GM04503 (cell line): ENCODE results near the gene DSCAM.
"Not testable (repeated sequence)": the region's sequence is repeated elsewhere in the genome, so short reads cannot be mapped to it uniquely, and the experiment has no call there.

ENCODE experiments used
- DNase-seq: peaks from one replicate; pipeline ENCODE4 v3.0.0-alpha.2; 2012; ENCODE audit warnings: low read depth

DSCAM gene

GRCh38 chr21:40244981-40245380 is 602.0 kb downstream of the DSCAM start:
- no peak for DNase-seq

GRCh38 chr21:40243685-40244084 is 603.3 kb downstream of the DSCAM start:
- no peak for DNase-seq

- DNase-seq, result no peak
These were observed 604.2 kb downstream of the DSCAM start for GRCh38 chr21:40242586-40243265.

GRCh38 chr21:40235528-40235927 is 611.4 kb downstream of the DSCAM start:
- no peak for DNase-seq

- DNase-seq, result no peak
These were observed 615.0 kb downstream of the DSCAM start for GRCh38 chr21:40231979-40232378.

- DNase-seq, result no peak
These were observed 619.9 kb downstream of the DSCAM start for GRCh38 chr21:40227096-40227495.

GRCh38 chr21:40215941-40216340 is 631.0 kb downstream of the DSCAM start:
- no peak for DNase-seq

GRCh38 chr21:40210251-40210650 is 636.7 kb downstream of the DSCAM start:
- DNase-seq, result no peak

GRCh38 chr21:40208948-40209345 is 638.0 kb downstream of the DSCAM start:
- DNase-seq, result no peak

- no peak for DNase-seq
These were observed 638.6 kb downstream of the DSCAM start for GRCh38 chr21:40208206-40208947.

- DNase-seq, result no peak
These were observed 646.0 kb downstream of the DSCAM start for GRCh38 chr21:40200946-40201345.

- no peak for DNase-seq
These were observed 646.8 kb downstream of the DSCAM start for GRCh38 chr21:40200126-40200525.

- DNase-seq, result no peak
These were observed 652.6 kb downstream of the DSCAM start for GRCh38 chr21:40194185-40194980.

- DNase-seq, result no peak
These were observed 655.3 kb downstream of the DSCAM start for GRCh38 chr21:40191616-40192015.

- DNase-seq, result no peak
These were observed 655.8 kb downstream of the DSCAM start for GRCh38 chr21:40191196-40191595.

GRCh38 chr21:40187946-40188654 is 658.9 kb downstream of the DSCAM start:
- DNase-seq, result no peak

- no peak for DNase-seq
These were observed 659.7 kb downstream of the DSCAM start for GRCh38 chr21:40187244-40187643.

- no peak for DNase-seq
These were observed 660.9 kb downstream of the DSCAM start for GRCh38 chr21:40186045-40186444.

GRCh38 chr21:40185208-40185607 is 661.8 kb downstream of the DSCAM start:
- DNase-seq, result no peak

- DNase-seq, result not testable (repeated sequence)
These were observed 664.5 kb downstream of the DSCAM start for GRCh38 chr21:40182491-40182890.

GRCh38 chr21:40179166-40179565 is 667.8 kb downstream of the DSCAM start:
- no peak for DNase-seq

GRCh38 chr21:40178726-40179125 is 668.2 kb downstream of the DSCAM start:
- no peak for DNase-seq
